HG03196 (cell line): Measurements from ENCODE around the gene ZSWIM1.

Experiments used
- ATAC-seq: cut with Tn5 transposase; IDR thresholded peaks from one replicate; pipeline ENCODE4 v1.9.1; 2021; ENCODE audit not compliant: unreplicated experiment

ZSWIM1 gene

GRCh38 chr20:45880988-45881788, at the start of gene ZSWIM1:
TSS of gene ZSWIM1 (plus strand) at chr20:45881227. CDS start at chr20:45882593, 1,366 bp downstream.
- ATAC-seq = peak; percentile 91

- no peak for ATAC-seq
Observed at GRCh38 chr20:45832619-45833018, 48.4 kb upstream of the ZSWIM1 start.

DNA sequence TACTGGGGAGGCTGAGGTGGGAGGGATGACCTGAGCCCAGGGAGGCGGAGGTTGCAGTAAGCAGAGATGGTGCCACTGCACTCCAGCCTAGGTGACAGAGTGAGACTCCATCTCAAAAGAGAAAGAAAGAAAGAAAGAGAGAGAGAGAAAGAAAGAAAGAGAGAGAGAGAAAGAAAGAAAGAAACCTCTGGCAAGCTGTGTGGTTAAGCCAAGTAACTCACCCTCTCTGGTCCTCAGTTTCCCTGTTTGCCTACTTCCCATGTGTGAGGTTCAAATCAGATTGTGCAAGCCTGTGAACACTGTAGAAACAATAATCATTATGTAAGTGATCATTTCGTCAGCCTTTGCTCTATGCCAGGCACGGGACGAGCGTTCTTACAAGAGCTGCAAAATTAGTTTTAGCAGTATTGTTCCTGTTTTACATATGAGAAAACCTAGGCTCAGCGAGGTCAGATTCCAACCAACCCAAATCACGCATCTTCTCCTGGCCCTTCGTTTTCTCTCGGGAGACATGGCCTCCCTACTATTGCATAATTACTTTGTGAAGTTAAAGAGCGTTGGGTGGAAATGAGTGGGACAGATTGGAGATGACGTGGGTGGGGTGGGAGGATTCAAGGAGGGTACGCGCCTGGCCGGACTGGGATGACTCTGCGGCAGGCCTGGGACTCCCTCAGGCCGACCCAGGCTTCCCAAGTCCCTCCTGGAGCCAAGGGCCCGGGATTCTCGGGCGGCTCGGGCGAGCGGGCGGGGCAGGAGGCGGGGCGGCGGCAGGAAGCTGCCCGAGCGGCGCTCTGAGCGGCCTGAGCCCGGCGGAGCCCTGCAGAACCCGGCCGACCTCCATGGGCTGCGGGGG, 47.8 kb upstream of the ZSWIM1 start, which contains the start of gene SNX21:
Gene SNX21, plus strand, starts transcription at position 770 of the 853 bp plus-strand sequence. CDS start 121 bp downstream, outside the sequence.
- ATAC-seq = no peak

- no peak for ATAC-seq
Observed at GRCh38 chr20:45833883-45834796, 46.9 kb upstream of the ZSWIM1 start.

GRCh38 chr20:45834797-45835161, 46.2 kb upstream of the ZSWIM1 start:
- no peak for ATAC-seq

- no peak for ATAC-seq
Observed at GRCh38 chr20:45835329-45835765, 45.7 kb upstream of the ZSWIM1 start.

DNA sequence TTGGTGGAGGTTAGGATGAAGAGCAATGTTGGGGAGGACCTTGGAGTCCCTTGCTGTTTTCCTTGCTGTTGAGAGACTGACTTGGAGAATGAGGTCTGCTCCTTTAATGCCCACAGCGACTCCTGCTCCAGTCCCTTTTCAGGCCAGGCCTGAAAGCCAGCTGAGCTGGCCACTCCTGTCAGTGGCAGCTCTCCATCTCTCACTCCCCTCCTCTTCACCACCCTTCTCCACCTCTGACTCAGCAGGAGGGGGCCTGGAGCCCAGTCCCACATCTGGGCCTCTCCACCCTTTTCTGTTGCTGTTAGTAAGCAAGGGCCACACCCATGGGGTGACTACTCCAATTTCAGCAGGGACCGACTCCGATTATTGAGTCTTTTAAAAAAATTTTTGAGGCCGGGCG, 45.2 kb upstream of the ZSWIM1 start:
- no peak for ATAC-seq

- no peak for ATAC-seq
Observed at GRCh38 chr20:45836841-45837240, 44.2 kb upstream of the ZSWIM1 start.

- no peak for ATAC-seq
Observed at GRCh38 chr20:45840700-45841198, 40.3 kb upstream of the ZSWIM1 start.

- no peak for ATAC-seq
Observed at GRCh38 chr20:45841407-45842129, 39.5 kb upstream of the ZSWIM1 start.

GRCh38 chr20:45842169-45842812, 38.7 kb upstream of the ZSWIM1 start:
- no peak for ATAC-seq

DNA sequence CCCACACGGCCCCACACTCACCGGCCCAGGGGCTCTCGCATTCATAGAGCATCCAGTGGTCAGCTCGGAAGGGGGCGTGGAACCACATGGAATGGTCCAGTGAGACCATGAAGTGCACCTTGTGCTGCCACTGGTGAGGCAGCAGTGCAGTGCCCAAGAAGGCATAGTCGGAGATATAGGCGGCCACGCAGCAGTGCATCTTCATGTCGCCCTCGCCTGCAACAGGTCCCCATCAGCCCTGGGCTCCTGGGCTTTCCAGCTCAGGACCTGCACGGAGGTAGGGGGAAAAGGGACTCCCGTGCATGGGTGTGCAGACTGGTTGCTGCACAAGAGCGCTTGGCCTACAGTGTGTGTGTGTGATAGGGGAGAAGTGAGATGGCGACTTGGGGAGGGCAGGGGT, 37.5 kb upstream of the ZSWIM1 start:
- ATAC-seq = no peak

- no peak for ATAC-seq
Observed at GRCh38 chr20:45845452-45845851, 35.6 kb upstream of the ZSWIM1 start.

DNA sequence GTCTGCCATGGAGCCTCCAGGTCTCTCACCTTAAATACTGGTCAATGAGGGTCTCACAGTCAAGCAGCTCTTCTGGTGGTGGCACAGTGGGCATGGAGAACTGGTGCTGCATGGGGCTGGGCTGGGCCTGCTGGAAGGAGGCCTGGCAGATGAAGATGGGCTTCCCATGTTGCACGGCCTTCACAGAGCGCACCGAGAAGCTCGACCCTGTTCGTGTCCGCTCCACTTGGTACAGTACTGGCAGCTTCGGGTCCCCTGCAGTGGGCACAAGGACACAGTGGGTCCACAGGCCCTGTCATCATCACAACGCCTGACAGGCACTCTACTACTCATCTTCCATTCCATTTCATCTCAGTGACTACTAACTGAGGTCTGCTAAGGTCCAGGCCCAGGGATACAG, 32.6 kb upstream of the ZSWIM1 start:
- no peak for ATAC-seq

DNA sequence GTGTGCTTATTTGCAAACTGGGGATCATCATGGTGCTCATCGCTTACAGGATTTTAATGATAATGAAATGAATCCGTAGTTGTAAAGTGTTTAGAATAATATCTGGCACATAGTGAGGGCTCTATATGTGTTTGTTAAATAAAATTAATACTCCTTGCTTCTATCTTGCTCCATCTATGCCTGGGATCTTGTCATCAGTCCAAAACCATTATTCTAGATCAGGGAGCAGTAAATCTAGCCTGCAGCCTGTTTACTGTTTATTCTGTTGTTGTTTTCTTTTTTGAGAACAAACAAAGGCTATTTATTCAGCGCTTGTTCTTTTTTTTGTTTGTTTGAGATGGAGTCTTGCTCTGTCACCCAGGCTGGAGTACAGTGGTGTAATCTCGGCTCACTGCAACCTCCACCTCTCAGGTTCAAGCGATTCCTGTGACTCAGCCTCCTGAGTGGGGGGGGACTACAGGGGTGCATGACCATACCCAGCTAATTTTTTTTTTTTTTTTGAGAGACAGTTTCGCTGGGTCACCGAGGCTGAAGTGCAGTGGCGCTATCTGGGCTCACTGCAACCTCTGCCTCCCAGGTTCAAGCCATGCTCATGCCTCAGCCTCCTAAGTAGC, 32.0 kb upstream of the ZSWIM1 start:
- no peak for ATAC-seq

DNA sequence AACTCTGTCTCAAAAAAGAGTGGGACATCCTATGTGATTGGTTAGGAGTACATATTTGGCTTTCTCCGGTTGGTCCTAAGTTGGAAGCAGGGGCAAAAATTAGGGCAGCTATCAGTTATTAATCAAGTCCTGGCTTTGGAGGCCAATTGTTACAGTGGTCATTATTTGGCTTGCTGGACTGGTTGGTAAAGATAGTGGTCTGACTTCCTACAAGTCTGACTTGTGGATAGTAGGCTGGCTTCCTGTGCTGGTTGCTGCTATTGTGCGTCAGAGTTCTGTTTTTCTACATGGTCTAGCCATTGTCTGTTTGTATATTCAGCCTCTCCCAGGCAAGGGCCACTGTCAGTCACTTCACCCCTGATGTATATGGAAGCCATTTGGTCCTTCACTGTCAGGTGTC, 30.8 kb upstream of the ZSWIM1 start:
- ATAC-seq = no peak

DNA sequence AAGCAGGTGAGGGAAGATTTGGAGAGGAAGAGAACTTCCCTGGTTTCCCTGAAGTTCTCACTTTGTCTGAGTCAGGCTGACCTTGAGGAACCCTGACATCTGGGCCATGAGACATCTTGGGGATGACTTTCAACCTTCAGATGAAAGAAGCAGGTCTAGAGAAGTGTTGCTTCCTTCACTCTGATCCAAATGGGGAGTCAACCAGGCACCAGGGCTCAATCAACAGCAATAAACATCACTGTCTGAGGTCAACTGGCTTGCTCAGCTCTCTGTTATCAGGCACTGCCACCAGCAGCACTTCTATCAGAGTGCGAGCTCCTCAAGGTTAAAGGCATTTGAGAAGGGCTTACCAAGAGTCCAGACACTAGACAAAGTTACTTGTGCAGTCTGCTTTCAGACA, 30.1 kb upstream of the ZSWIM1 start:
- ATAC-seq = no peak

DNA sequence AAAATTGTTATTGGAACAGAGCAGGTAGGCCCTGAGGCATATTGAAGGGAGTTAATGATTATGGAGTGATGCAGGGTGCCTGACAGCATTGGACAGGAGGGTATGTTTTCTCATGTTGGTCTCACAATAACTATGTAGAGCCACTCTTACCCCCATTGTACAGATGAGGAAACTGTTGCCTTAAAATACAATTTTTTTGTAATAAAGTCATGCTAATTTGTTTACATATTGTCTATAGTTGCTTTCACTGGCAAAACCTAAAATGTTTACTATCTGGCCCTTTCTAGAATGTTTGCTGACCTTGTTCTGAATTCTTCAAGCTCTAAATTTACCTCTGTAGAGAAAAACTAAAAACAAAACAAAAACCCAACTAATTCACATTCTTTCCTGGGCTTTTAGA, 29.5 kb upstream of the ZSWIM1 start:
- ATAC-seq = no peak

GRCh38 chr20:45852326-45852725, 28.7 kb upstream of the ZSWIM1 start:
- ATAC-seq = no peak
